HEK293 (cell line): ENCODE results near the gene COQ4.
A peak's percentile ranks its signal among the peaks of the same experiment; 100 is the strongest.

ENCODE experiments used
- GLIS2 ChIP-seq: fragments of 450-650 bp; formaldehyde crosslinking; IDR thresholded peaks from 2 replicates; pipeline ENCODE4 v1.5.1; 2016; ENCODE audit warnings: missing biosample characterization, missing genetic modification characterization
- IKZF3 ChIP-seq: fragments of 450-650 bp; IDR thresholded peaks from 2 replicates; pipeline ENCODE4 v1.5.0; 2018; ENCODE audit warnings: missing biosample characterization, mild to moderate bottlenecking, missing genetic modification characterization, moderate library complexity
- MEIS1 ChIP-seq: sonication (generic); formaldehyde crosslinking; IDR thresholded peaks from 2 replicates; pipeline ENCODE4 v1.8.1; 2022; ENCODE audit warnings: missing genetic modification reagents, mild to moderate bottlenecking, borderline replicate concordance
- PATZ1 ChIP-seq: fragments of 450-650 bp; formaldehyde crosslinking; IDR thresholded peaks from 2 replicates; pipeline ENCODE4 v1.5.1; 2016; ENCODE audit warnings: missing biosample characterization, missing genetic modification characterization
- REST ChIP-seq: fragments of 450-650 bp; formaldehyde crosslinking; IDR thresholded peaks from 2 replicates; pipeline ENCODE4 v1.5.1; 2016; ENCODE audit warnings: missing biosample characterization, missing genetic modification characterization
- SP3 ChIP-seq: fragments of 450-650 bp; formaldehyde crosslinking; IDR thresholded peaks from 2 replicates; pipeline ENCODE4 v1.5.1; 2016; ENCODE audit warnings: missing biosample characterization, missing genetic modification characterization
- TRIM28 ChIP-seq: IDR thresholded peaks from 2 replicates; pipeline ENCODE4 v1.6.1; 2011; ENCODE audit warnings: low read length, control low read depth, borderline replicate concordance
- ZBTB7A ChIP-seq: fragments of 450-650 bp; formaldehyde crosslinking; IDR thresholded peaks from 2 replicates; pipeline ENCODE4 v1.5.1; 2016; ENCODE audit warnings: low read depth, missing biosample characterization, missing genetic modification characterization
- ZFHX2 ChIP-seq: fragments of 450-650 bp; formaldehyde crosslinking; conservative IDR thresholded peaks from 2 replicates; pipeline ENCODE4 v1.5.1; 2016; ENCODE audit warnings: missing biosample characterization, missing genetic modification characterization
- ZFP3 ChIP-seq: fragments of 450-650 bp; formaldehyde crosslinking; IDR thresholded peaks from 2 replicates; pipeline ENCODE4 v1.5.1; 2016; ENCODE audit warnings: low read depth, missing biosample characterization, missing genetic modification characterization
- ZNF184 ChIP-seq: fragments of 450-650 bp; IDR thresholded peaks from 2 replicates; pipeline ENCODE4 v1.5.1; 2018; ENCODE audit warnings: missing biosample characterization, mild to moderate bottlenecking, missing genetic modification characterization
- ZNF2 ChIP-seq: fragments of 450-650 bp; formaldehyde crosslinking; IDR thresholded peaks from 2 replicates; pipeline ENCODE4 v1.5.1; 2016; ENCODE audit warnings: missing biosample characterization, missing genetic modification characterization
- ZNF214 ChIP-seq: fragments of 450-650 bp; formaldehyde crosslinking; IDR thresholded peaks from 2 replicates; pipeline ENCODE4 v1.5.1; 2017; ENCODE audit warnings: missing biosample characterization, mild to moderate bottlenecking, missing genetic modification characterization, borderline replicate concordance
- ZNF221 ChIP-seq: fragments of 450-650 bp; formaldehyde crosslinking; IDR thresholded peaks from 2 replicates; pipeline ENCODE4 v1.5.1; 2017; ENCODE audit warnings: missing biosample characterization, missing genetic modification characterization, borderline replicate concordance
- ZNF239 ChIP-seq: fragments of 450-650 bp; formaldehyde crosslinking; IDR thresholded peaks from 2 replicates; pipeline ENCODE4 v1.5.1; 2016; ENCODE audit warnings: missing biosample characterization, missing genetic modification characterization
- ZNF274 ChIP-seq, 2 experiments: fragments of 200-500 bp in 1 of 2; fragments of 450-650 bp in 1 of 2; sonication (Bioruptor generic) in 1 of 2; formaldehyde crosslinking in 1 of 2; IDR thresholded peaks; 2 replicates each; pipeline versions ENCODE4 v1.5.1 to v1.6.1; 2014 to 2016; ENCODE audit warnings: borderline replicate concordance in 1 of 2, inconsistent platforms in 1 of 2, low read length in 1 of 2, missing biosample characterization in 1 of 2, missing genetic modification characterization in 1 of 2
- ZNF292 ChIP-seq: fragments of 450-650 bp; formaldehyde crosslinking; IDR thresholded peaks from 2 replicates; pipeline ENCODE4 v1.5.1; 2016; ENCODE audit warnings: low read depth, missing biosample characterization, missing genetic modification characterization, borderline replicate concordance
- ZNF416 ChIP-seq: fragments of 450-650 bp; formaldehyde crosslinking; IDR thresholded peaks from 2 replicates; pipeline ENCODE4 v1.5.1; 2016; ENCODE audit warnings: missing biosample characterization, missing genetic modification characterization
- ZNF530 ChIP-seq: fragments of 450-650 bp; formaldehyde crosslinking; IDR thresholded peaks from 2 replicates; pipeline ENCODE4 v1.5.1; 2016; ENCODE audit warnings: low read depth, missing biosample characterization, missing genetic modification characterization
- ZNF544 ChIP-seq: fragments of 450-650 bp; formaldehyde crosslinking; IDR thresholded peaks from 2 replicates; pipeline ENCODE4 v1.5.0; 2017; ENCODE audit warnings: missing biosample characterization, missing genetic modification characterization
- ZNF585B ChIP-seq: fragments of 450-650 bp; formaldehyde crosslinking; IDR thresholded peaks from 2 replicates; pipeline ENCODE4 v1.5.1; 2016; ENCODE audit warnings: missing biosample characterization, missing genetic modification characterization
- ZNF600 ChIP-seq: fragments of 450-650 bp; formaldehyde crosslinking; IDR thresholded peaks from 2 replicates; pipeline ENCODE4 v1.5.1; 2016; ENCODE audit warnings: missing biosample characterization, missing genetic modification characterization
- ZNF629 ChIP-seq: fragments of 450-650 bp; formaldehyde crosslinking; IDR thresholded peaks from 2 replicates; pipeline ENCODE4 v1.5.1; 2017; ENCODE audit warnings: missing biosample characterization, missing genetic modification characterization
- ZNF654 ChIP-seq: fragments of 450-650 bp; formaldehyde crosslinking; IDR thresholded peaks from 2 replicates; pipeline ENCODE4 v1.5.1; 2016; ENCODE audit warnings: low read depth, missing biosample characterization, missing genetic modification characterization
- ZNF791 ChIP-seq: fragments of 450-650 bp; formaldehyde crosslinking; IDR thresholded peaks from 2 replicates; pipeline ENCODE4 v1.5.1; 2016; ENCODE audit warnings: missing biosample characterization, missing genetic modification characterization
- TF ChIP-seq, protein P1 (sequence below): fragments of 450-650 bp; formaldehyde crosslinking; IDR thresholded peaks from 2 replicates; pipeline ENCODE4 v1.5.1; 2016; ENCODE audit warnings: missing biosample characterization, missing genetic modification characterization
- TF ChIP-seq, protein P2 (sequence below): fragments of 450-650 bp; formaldehyde crosslinking; IDR thresholded peaks from 2 replicates; pipeline ENCODE4 v1.5.1; 2016; ENCODE audit warnings: missing biosample characterization, missing genetic modification characterization

The COQ4 gene

DNA sequence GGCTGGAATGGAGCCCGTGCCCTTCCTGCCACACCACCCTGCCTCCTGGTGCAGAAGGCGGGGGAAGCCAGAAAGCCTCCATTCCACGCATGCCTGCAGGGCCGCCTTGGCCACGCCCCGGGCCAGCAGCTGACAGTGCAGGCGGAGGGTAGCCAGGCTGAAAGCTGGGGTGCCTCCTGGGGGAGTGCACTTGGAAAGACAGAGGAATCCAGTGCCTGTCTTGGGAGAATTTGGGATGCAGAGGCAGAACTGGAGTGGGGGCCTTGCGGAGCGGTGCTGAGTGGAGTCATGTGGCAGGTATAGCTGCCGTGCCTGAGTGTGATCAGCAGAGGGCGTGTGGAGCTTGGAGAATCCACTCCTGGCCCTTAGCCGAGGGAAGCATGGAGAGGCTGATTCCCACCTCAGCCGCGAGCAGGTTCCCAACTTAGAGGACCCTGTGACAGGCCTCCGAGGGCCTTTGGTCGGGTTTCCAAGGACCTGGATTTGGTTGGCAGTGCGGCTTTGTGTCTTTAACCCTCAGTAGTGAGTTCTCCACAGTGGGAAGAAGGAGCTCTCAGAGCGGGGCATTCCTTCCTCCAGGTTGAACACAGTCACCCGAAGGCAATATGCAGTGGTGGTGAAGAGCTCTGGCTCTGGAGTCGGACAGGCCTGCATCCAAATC lies 39.5 kb downstream of the COQ4 start (continued):
- TF ChIP-seq ZNF292 (tag by site-specific recombination) (no peak), ZNF221 (tag by site-specific recombination) (no peak), ZNF530 (tag by site-specific recombination) (no peak), ZNF184 (tag by site-specific recombination) (peak; percentile 55; the same call in 1 of the 2 replicates), ZFP3 (tag by site-specific recombination) (no peak), ZNF416 (no peak), ZNF654 (peak; percentile 83), ZNF239 (no peak), TRIM28 (no peak; the same call in 1 of the 2 replicates), ZNF791 (tag by site-specific recombination) (no peak), SP3 (tag by site-specific recombination) (0 out of 2 replicates have a peak, but pooled peaks have one; percentile 24), PATZ1 (peak; percentile 73), MEIS1 (CRISPR knock-in tag) (no peak), ZNF600 (tag by site-specific recombination) (peak; percentile 83), ZNF585B (tag by site-specific recombination) (no peak), ZNF544 (tag by site-specific recombination) (no peak), GLIS2 (tag by site-specific recombination) (no peak), IKZF3 (tag by site-specific recombination) (peak; percentile 83), ZNF214 (no peak), ZNF629 (tag by site-specific recombination) (0 out of 2 replicates have a peak, but pooled peaks have one; percentile 23), ZNF2 (tag by site-specific recombination) (peak; percentile 73), ZBTB7A (tag by site-specific recombination) (no peak), ZFHX2 (tag by site-specific recombination) (0 out of 2 replicates have a peak, but pooled peaks have one; percentile 12), REST (no peak), ZNF274 (IDR thresholded peaks at IDR 0.05; ENCODE audit: low read length) (no peak), ZNF274 (tag by site-specific recombination; IDR thresholded peaks at IDR 0.05; ENCODE audit: borderline replicate concordance) (no peak)
- TF ChIP-seq, protein P1, sequence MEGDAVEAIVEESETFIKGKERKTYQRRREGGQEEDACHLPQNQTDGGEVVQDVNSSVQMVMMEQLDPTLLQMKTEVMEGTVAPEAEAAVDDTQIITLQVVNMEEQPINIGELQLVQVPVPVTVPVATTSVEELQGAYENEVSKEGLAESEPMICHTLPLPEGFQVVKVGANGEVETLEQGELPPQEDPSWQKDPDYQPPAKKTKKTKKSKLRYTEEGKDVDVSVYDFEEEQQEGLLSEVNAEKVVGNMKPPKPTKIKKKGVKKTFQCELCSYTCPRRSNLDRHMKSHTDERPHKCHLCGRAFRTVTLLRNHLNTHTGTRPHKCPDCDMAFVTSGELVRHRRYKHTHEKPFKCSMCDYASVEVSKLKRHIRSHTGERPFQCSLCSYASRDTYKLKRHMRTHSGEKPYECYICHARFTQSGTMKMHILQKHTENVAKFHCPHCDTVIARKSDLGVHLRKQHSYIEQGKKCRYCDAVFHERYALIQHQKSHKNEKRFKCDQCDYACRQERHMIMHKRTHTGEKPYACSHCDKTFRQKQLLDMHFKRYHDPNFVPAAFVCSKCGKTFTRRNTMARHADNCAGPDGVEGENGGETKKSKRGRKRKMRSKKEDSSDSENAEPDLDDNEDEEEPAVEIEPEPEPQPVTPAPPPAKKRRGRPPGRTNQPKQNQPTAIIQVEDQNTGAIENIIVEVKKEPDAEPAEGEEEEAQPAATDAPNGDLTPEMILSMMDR (tag by site-specific recombination), result peak; percentile 88
- TF ChIP-seq, protein P2, sequence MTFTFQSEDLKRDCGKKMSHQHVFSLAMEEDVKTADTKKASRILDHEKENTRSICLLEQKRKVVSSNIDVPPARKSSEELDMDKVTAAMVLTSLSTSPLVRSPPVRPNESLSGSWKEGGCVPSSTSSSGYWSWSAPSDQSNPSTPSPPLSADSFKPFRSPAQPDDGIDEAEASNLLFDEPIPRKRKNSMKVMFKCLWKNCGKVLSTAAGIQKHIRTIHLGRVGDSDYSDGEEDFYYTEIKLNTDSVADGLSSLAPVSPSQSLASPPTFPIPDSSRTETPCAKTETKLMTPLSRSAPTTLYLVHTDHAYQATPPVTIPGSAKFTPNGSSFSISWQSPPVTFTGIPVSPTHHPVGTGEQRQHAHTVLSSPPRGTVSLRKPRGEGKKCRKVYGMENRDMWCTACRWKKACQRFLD, result no peak
